GM19467 (cell line): ENCODE data around the gene MCF2L2.

Source experiments
- ATAC-seq: cut with Tn5 transposase; IDR thresholded peaks from one replicate; pipeline ENCODE4 v1.9.1; 2021; ENCODE audit warnings: mild to moderate bottlenecking, moderate library complexity; ENCODE audit not compliant: unreplicated experiment

MCF2L2 gene

DNA sequence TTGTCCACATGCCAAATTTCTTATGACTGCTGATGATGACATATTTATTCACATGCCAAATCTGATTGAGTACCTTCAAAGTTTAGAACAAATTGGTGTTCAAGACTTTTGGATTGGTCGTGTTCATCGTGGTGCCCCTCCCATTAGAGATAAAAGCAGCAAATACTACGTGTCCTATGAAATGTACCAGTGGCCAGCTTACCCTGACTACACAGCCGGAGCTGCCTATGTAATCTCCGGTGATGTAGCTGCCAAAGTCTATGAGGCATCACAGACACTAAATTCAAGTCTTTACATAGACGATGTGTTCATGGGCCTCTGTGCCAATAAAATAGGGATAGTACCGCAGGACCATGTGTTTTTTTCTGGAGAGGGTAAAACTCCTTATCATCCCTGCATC is 158.1 kb downstream of the MCF2L2 start:
- no peak for ATAC-seq

DNA sequence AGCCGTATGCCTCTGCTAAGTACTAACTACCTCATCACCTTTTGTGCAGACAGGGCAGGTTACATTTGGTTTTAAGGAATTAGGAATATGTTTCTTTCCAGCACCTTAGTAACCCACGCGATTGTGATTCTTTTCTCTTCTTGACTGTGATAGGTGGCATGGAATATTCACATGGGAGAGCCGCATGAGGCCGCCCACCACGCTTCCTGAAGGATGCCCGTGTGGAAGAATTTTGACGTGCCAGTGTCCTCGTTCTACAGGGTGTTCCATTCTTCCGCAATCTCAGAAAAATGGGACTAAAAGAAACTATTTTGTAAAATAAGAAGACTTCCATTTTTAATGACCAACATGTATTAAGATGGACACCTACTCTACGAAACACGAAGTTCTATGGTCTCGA is 159.1 kb downstream of the MCF2L2 start:
- no peak for ATAC-seq

DNA sequence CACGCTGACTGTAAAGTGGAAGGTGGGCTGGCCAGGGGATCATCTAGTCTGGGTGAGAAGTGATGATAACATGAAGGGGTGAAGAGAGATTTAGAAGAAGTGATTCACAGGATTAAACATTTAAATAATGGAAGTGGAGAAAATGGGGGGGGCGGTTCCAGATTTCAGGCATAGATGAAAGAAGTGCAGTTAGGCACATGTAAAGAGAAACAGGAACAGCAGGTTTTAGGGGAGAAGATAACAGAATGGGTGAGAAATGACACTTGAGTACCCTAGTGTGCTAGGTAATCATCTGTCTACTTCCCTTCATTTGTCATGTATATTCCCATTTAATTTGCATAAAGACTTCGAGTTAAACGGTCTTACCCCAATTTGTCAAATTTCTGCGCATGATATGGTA is 160.1 kb downstream of the MCF2L2 start:
- no peak for ATAC-seq

DNA sequence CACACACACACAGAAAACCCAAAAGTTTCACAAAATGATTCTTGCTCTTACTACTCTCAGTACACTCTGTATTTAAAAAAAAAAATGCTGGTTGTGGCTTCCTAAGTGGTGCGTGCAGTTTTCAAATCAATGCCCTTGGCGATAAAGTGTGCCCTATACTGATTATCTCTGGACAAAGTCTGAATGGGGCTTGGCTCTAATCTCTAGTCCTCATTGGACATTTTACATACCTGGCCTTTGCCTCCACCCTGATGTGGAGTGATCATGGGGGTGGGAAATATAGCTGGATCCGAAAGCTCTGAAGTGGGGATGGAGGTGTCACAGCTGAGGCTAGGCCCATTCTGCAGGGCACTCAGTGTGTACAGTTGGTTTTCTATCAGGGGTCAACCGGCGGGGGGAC is 161.3 kb downstream of the MCF2L2 start:
- ATAC-seq, result no peak

DNA sequence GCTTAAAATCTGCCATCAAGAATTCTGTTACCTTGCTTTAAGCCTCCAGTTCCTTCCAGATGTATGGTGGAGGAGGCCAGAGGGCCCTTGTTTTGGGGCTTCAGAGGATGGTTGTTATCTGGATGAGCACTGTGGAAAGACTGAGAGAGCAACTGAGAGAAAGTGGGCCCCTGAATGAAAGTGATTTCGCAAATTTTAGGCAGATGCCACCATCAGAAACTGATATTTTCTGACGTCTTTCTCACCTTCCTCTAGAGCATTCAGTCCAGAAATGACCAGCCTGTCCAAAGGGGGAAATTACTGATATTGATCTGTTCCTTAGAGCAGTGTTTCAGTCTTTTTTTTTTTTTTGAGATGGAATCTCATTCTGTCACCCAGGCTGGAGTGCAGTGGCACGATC is 162.0 kb downstream of the MCF2L2 start:
- no peak for ATAC-seq

DNA sequence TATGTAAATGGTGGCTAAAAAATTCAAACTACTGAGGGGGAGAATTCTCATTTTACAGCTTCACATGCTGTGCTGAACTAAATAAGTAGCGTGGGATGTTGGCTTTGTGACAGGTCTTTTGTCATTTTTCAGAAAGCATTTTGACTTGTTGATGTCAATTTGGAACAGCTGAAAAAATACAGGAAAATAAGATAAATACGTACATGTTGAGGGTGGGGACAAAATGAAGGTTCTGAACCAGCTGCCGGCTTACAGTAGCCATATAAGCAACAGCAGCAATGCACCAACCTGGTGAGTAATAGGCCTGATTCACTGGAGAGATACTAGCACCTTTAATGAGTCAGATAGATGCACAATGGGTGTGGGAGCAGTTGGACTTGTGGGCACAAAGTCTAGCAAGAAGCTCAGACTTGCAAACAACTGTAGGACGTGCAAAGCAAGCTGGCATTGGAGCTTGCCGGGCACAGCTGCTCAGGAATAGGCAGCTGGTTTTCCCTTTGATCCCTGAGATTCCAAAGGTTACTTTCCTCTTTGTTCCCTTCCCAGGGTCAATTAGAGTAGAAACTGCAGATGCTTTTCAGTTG is 162.5 kb downstream of the MCF2L2 start:
- ATAC-seq, result no peak

DNA sequence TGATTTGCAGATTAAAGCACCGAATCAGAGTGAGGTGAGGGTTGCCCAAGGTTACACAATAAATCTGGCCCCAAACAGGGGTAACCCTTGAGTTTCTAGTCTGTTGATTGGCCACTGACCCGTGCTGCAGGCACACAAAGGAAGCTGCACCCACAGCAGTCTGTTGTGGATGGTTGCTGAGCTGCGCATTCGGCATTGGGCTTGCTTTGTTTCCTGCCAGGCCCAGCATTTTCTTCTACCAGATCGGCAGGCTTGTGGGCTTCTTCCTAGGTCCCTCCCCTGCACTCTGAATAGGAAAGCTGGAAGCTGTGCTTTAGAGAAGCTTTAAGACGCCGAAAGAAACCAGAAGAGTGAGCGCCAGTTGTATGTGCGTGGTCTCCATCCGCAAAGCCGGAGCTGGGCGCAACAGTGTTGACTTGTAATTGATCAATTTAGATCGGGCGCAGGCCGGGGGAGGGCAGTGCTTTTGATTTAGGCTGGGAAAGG is 163.2 kb downstream of the MCF2L2 start:
- no peak for ATAC-seq

DNA sequence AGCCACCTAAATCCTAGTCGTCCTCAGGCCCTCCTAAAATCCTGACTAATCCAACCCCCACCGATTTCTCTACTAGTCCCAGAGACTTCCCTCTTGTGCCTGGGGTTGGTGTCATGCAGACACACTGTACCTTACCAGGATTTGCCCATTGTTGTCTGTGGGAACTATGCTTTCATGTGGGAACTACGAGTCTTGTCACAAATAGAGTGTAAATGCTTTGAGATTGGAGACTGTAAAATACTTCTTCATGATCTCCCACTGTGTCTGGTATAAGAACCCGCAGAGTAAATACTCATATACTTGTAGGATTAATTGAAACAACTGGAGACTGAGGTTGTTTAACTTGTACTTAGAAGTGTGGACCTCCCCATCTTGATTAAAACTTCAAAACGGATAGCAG is 164.2 kb downstream of the MCF2L2 start:
- no peak for ATAC-seq

DNA sequence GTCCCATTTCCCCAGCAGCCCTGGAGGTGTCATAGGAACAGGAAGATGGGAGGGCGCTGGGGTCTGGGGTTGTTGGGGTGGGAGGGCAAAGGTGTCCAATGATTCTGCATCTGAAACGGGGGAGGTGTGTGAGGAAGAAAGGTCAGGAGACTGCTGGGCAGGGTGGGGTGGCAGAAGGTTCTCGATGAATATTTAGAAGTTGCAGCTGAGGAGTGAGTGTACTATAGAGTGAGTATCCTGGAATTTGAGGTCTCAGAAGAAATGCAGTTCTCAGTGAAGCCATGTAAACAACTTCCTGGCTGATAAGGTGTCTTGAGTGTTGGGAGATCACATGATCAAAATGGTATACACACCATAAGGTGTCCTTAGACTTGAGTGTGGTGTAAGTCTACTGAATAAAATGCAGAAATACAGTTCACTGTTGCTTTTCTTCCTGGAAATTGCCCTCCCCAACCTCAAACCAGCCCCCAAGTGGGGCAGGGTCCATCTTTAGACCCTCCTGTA is 165.5 kb downstream of the MCF2L2 start:
- ATAC-seq, result no peak

DNA sequence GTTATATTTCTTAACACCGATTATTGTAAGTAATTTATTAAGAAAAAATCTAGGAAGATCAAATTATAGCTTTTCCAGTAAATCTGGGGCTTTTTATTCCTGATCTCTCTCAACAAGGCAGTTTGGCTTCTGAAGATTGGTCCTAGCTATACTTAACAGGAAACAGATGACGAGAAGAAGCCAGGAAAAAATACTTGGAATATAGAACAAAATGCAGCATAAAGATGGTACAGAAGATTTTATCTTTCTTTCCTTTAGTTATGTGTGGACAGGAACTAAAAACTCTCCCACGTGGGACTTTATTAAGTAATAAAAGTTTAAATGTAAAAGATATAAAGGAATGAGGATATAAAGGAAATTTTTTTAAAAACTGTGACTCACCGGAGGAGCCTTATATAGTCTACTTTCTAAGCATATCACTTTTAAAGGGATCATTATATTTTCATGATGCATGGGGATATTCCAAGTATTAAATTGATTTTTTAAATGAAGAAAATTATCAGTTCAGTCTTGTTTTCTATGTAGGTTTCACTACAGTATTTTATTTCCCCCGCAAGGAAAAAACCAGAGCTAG is 167.2 kb downstream of the MCF2L2 start:
- ATAC-seq, result no peak

DNA sequence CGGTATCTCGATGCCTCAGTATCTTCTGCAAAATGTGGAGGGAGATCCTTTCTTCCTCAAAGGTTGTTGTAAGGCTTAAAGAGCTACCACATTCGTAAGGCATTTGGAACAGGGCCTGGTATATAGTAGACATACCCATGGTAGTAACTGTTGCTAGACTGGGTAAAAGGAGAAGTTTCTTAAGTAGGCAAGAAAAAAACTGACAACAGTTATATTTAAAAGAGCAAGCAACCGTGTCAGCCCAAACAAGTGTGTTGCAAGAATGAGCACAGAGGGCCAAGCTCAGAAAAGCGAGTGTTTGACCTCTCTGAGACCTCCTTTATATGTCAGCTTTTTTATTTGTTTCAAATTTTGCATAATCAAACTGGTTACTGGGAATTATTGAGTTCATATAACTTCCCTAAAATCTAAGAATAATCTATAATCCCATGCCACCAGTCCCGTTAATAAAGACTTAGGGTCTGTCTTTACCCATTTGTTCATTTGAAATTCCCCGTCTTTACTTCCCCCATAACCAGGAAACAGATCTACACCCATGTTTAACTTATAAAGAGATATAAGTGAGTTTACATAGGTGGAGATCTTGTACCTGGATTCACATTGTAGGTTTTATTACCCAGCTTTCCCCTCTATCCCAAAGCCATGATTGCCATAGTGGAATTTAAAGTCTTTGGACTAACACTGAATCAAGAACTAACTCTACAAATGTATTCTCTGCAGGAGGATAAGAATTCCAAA is 168.1 kb downstream of the MCF2L2 start:
- ATAC-seq, result no peak

DNA sequence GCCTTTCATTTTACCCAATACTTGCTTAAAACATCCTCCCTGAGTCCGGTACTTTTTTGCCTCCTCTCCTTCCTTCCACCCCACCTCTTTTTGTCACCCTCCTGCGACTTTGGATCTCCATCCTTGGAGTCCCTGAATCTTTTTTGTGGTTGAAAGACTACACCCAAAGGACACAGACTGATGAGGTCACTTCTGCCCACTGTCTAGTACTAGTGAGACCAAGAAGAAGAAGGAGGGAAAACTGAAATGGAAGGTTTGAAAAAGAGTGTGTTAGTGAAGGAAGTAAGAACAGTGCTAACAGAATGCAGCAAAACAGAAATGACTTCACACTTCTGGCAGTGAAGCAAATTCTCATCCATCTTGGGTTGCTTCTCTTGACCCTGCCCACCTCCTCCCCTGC is 168.8 kb downstream of the MCF2L2 start:
- no peak for ATAC-seq

DNA sequence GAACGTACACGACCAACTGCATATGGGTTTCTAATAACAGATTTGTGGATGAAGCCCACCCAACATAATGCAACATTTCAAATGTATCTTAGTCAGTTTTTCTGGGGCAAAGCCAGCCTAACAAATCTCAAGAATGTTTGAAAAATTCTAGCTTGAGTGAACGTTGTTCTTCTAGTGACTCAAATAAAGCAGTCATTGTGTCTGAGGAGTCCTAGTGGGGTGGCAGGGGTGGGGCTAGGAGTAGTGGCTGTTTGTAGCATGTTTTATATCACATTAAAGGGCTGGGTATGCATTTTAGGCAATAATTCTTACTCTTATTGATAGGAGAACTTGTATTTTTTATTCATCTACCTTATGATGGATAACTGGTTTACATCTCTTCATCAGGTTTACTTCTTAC is 169.3 kb downstream of the MCF2L2 start:
- ATAC-seq, result no peak

DNA sequence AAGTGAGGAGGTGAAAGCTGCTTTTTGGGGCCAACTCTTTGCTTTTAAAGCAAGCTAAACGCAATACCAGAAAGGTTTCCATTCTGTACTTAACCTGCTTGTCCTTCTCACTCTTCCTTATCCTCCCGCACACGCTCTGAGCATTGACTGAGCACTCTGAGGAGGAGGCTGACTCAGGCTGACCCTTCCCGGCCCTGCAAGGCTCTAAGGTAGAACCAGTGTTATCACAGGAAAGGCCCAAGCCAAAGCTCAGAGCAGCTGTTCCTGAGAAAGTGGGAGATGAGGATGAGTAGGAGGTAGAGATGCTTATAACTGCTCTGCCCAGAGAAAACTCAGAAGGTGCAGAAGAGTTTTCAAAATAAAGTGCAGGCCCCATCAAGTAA is 173.1 kb downstream of the MCF2L2 start:
- no peak for ATAC-seq

DNA sequence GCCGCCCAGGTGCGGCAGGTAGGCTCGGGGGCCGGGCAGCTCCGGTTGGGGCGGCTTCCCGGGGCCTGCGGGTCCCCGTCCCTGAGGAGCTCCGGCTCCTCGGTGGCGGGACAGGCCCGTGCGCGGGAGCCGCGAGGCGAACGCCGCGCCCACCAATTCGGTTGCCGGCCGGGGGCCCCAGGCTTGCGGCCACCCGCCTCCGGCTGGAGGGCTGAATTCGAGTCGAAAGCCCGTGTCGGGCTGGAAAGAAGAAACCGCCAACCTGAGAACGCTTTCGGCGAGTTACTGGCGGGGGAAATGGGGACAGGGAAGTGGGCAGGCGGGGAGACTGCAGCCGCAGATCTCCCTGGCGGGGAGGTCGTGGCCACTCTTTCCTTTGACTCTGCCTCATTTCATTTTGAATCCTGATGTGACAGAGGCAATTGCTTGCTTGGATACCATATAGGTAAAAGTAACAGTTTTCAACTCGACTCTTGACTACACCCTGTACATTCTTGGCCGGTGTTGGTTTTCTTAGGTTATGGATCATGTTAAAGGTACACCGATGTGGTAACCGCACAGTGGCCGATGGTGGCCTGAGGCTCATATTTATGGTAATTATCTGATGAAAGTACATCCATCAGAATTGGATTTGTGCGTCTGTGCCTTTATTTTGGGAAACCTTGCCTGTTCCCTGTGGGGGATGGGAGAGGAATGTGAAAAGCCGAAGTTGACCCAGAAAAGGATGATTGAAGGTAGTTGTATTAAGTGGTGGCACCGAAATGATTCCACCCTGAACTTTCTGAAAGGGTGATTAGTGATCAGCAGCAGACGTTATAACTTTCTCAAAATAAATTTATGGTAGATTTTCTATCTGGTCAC is 173.7 kb downstream of the MCF2L2 start:
- no peak for ATAC-seq

DNA sequence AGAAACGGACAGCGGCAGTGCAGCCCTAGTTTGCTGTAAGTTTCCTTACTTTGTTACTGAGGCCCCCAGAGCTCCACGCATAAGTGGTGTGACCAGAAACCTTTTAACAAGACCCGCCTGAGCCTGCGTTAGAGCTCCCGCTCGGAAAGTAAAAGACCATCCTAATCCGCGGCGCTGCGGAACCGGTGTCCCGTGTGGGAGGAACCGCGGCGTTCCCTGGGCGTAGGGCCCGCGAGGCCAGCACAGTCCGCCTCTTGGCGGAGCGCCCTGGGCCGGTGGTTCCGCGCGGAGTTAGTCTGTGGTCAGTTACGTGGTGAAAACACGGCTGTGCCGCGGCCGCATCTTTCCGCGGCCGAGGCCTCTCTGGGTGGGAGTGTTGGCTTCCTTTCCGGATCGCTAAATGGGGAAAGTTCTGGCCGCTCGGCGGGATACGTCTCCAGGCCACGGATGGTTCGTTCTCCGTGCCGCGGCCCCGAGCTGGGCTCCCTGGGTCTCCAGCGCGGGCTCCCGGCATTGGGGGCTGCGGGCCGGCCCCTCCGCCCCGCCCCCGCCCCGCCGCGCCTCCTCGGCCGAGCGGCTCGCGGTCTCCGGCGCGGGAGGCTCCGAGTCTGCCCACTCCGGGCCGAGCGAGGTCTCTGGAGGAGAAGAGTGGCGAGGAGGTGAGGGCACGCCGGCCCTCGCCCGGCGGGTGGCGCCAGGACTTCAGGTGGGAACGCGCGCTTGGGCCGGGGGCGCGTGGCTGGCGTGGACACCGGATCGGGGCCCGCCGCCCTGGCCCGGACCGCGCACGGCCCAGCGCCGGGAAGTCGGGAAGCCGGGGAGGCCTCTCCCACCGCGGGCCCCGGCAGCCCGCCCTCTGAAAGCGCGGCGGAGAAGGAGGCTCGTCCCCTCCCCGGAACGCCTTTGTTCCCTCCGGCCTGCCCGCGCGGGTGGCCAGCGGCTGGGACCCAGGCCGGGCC is 174.6 kb downstream of the MCF2L2 start:
- no peak for ATAC-seq

DNA sequence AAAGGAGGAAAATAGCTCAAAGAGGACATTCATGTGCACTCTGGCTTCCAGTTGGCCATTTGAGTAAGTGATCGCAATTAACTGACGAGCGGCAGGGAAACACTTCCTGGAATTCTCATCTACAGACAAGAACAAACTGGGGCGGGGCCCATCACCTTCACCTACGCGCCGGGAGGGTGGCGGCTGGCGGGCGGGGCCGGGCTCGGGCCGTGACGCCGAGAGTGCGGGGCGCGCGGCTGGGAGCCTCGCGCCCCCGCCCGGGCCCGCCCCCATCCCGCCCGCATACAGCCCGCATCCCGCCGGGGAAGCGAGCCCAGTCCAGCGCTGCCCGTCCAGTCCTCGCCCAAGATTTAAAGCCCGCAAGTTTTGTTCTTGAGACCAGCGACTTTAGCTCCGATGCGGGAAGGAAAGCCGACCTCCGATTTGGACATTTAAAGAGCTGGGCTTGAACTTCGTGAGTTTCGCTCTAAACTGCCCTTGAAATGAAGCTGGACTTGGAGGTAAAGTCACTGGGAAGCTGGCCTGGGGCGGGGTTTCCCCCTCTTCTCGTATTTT is 175.4 kb downstream of the MCF2L2 start, which contains the start of gene B3GNT5:
TSS of gene B3GNT5 (plus strand) at position 281 of the 555 bp plus-strand sequence. CDS start 16,546 bp downstream, outside the sequence.
- ATAC-seq, result no peak

DNA sequence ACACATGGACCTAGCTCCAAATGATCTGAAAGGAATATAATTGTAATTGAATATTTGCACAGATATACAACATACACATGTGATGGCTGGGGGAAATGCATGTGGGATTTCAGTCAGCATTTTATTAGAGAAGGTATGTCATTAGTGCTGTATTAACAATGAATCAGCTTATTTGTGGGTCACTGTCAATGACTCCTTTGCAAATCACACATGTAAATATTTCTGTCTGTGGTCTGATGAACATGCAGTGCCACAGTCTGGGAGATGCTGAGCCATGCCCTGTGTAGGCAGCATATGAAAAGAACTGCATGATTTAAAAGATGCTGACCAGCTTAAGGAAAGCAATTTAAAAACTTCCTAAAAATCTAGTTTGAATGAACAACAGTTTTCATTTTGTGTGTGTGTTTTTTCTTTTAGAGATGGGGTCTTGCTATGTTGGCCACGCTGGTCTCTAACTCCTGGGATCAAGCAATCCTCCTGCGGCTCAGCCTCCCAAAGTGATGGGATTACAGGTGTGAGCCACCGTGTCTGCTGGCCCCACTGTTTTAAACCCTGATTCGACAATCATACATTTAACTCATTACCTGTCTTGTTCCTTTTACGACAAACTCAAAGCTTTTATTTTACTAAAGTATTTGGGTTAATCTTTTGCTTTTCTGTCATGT is 176.2 kb downstream of the MCF2L2 start:
- no peak for ATAC-seq
